HepG2 (cell line): ENCODE results near the gene GMPPA. TPM values are rescaled to one million over a fixed set of nuclear protein-coding genes. Genes with fewer than 3 reads are reported as not detected.

Experiments
- ATAC-seq: fragments of 200-7000 bp; cut with Tn5 transposase; 3 replicates; pipeline ENCODE4 v1.9.1; 2020; ENCODE audit warnings: mild to moderate bottlenecking, moderate library complexity
- BruUV-seq: library from RNA; stranded (reverse); fragments of 400-500 nt; replicated peaks from 2 replicates; lab custom pipeline; 2021; lab: Mats Ljungman, UMichigan
- CTCF ChIA-PET: fragments of 300-600 bp; formaldehyde crosslinking; extraction: SDS; loops from one replicate; lab custom pipeline; 2021; ENCODE audit warnings: low total read pairs, inconsistent platforms, low intra/inter-chr PET ratio; lab: Yijun Ruan, JAX
- POLR2A ChIA-PET: fragments of 350-600 bp; sonication (Branson Sonifier 250); formaldehyde crosslinking; loops from one replicate; lab custom pipeline; 2020; ENCODE audit warnings: antibody characterized with exemption, inconsistent platforms; lab: Yijun Ruan, JAX
- DNase-seq: peaks from one replicate; pipeline ENCODE4 v3.0.0-alpha.2; 2015; ENCODE audit warnings: low spot score
- FAIRE-seq: peaks from 3 replicates; lab custom pipeline; 2011; peaks lifted over from hg19 to GRCh38; lab: Jason Lieb, UNC
- H2AFZ ChIP-seq: one replicate; pipeline ENCODE4 v1.6.1; 2011; ENCODE audit warnings: low read length, inconsistent platforms
- H3K27ac ChIP-seq: fragments of 300-600 bp; 3 replicates; pipeline ENCODE4 v1.8.0; 2011; ENCODE audit warnings: mixed run types, mild to moderate bottlenecking, mixed read lengths, low read length, inconsistent platforms; ENCODE audit not compliant: insufficient read depth; ENCODE audit errors: extremely low read length
- H3K27me3 ChIP-seq, 2 experiments: fragments of 200-600 bp in 1 of 2; 2 replicates in 1 of 2; 3 replicates in 1 of 2; pipeline versions ENCODE4 v1.6.0 to v1.8.0; 2011; ENCODE audit warnings: low read length in 2 of 2, mild to moderate bottlenecking in 2 of 2, moderate library complexity in 2 of 2, inconsistent platforms in 1 of 2; ENCODE audit not compliant: insufficient read depth in 2 of 2, control insufficient read depth in 1 of 2
- H3K36me3 ChIP-seq, 2 experiments: fragments of 200-600 bp in 1 of 2; replicated peaks in 1 of 2; 2 replicates in 1 of 2; 3 replicates in 1 of 2; pipeline versions ENCODE4 v1.5.1 to v1.8.0; 2011; ENCODE audit warnings: low read length in 2 of 2, inconsistent platforms in 1 of 2; ENCODE audit not compliant: insufficient read depth in 2 of 2, control insufficient read depth in 1 of 2
- H3K4me1 ChIP-seq: 2 replicates; pipeline ENCODE4 v1.5.1; 2012; ENCODE audit warnings: low read length, inconsistent platforms; ENCODE audit not compliant: insufficient read depth
- H3K4me2 ChIP-seq: 2 replicates; pipeline ENCODE4 v1.6.0; 2011; ENCODE audit warnings: low read depth, low read length, inconsistent platforms
- H3K4me3 ChIP-seq, 3 experiments: fragments of 200-600 bp in 1 of 3; sonication (generic), shearing (Covaris generic) in 1 of 3; replicated peaks in 1 of 3; 2 replicates each; pipeline ENCODE4 v1.5.1; 2011 to 2016; ENCODE audit warnings: low read length in 3 of 3, inconsistent platforms in 2 of 3, low read depth in 2 of 3, mild to moderate bottlenecking in 2 of 3, control low read depth in 1 of 3, mixed read lengths in 1 of 3; ENCODE audit not compliant: insufficient read depth in 1 of 3
- H3K79me2 ChIP-seq: one replicate; pipeline ENCODE4 v1.6.1; 2011; ENCODE audit warnings: low read length, inconsistent platforms; ENCODE audit not compliant: insufficient read depth
- H3K9ac ChIP-seq: 2 replicates; pipeline ENCODE4 v1.6.0; 2011; ENCODE audit warnings: mild to moderate bottlenecking, low read depth, low read length, inconsistent platforms; ENCODE audit not compliant: insufficient read depth
- H3K9me3 ChIP-seq: 2 replicates; pipeline ENCODE4 v1.5.1; 2012; ENCODE audit warnings: mild to moderate bottlenecking, low read length
- H4K20me1 ChIP-seq: 2 replicates; pipeline ENCODE4 v1.6.0; 2011; ENCODE audit warnings: inconsistent platforms, mild to moderate bottlenecking, low read length, moderate library complexity; ENCODE audit not compliant: insufficient read depth
- DNMT1 ChIP-seq: sonication (generic); formaldehyde crosslinking; IDR thresholded peaks from 2 replicates; pipeline ENCODE4 v1.5.1; 2020; ENCODE audit warnings: mild to moderate bottlenecking, missing genetic modification reagents
- KLF11 ChIP-seq: IDR thresholded peaks from 2 replicates; pipeline ENCODE4 v1.6.1; 2016; ENCODE audit warnings: missing compliant biosample characterization
- RORA ChIP-seq: sonication (generic); formaldehyde crosslinking; IDR thresholded peaks from 2 replicates; pipeline ENCODE4 v1.5.0; 2020; ENCODE audit warnings: mild to moderate bottlenecking, missing genetic modification reagents, moderate library complexity
- ZNF883 ChIP-seq: sonication (generic); formaldehyde crosslinking; IDR thresholded peaks from 2 replicates; pipeline ENCODE4 v1.5.1; 2020; ENCODE audit warnings: mild to moderate bottlenecking, missing genetic modification reagents; ENCODE audit errors: not compliant biosample characterization
- WGBS: methylation state at CpG from one replicate; pipeline ENCODE4 v1.1.6; 2017; ENCODE audit warnings: low lambda C conversion rate; 5-methylcytosine and 5-hydroxymethylcytosine counted together
- in situ Hi-C: cut with HindIII; loops from 2 replicates; pipeline ENCODE4 v1.10.0; 2017; ENCODE audit warnings: low pct_unique_long_range_greater_than_20kb; ENCODE audit not compliant: extremely low pct_ligation_motif_present
- intact Hi-C: fragments of 100-400 bp; cut with micrococcal nuclease; formaldehyde crosslinking; loops from one replicate; pipeline ENCODE4 v1.10.0; 2022; ENCODE audit not compliant: unreplicated experiment
- polyA plus RNA-seq, 8 experiments: library from polyadenylated mRNA; depleted of rRNA in 3 of 8; stranded (reverse) in 7 of 8; unstranded in 1 of 8; fragments of >200 nt; fragmentation: Illumina TruSeq in 4 of 8; extraction: Trizol in 4 of 8; gene quantifications; 2 replicates each; pipeline versions ENCODE4 v1.2.1 to v1.2.3, GENCODE V29; 2011 to 2016; ENCODE audit warnings: low read depth in 4 of 8, missing spikeins in 1 of 8, mixed read lengths in 1 of 8; ENCODE audit not compliant: insufficient read depth in 1 of 8
- total RNA-seq, 5 experiments: library from RNA; depleted of rRNA; stranded (reverse); fragments of >200 nt; fragmentation: Illumina TruSeq; extraction: Trizol; gene quantifications; 2 replicates each; pipeline ENCODE4 v1.2.3, GENCODE V29; 2016; ENCODE audit warnings: low read depth in 1 of 5
- TF ChIP-seq, protein P1 (sequence below): sonication (generic); formaldehyde crosslinking; IDR thresholded peaks from 2 replicates; pipeline ENCODE4 v1.5.0; 2020; ENCODE audit warnings: mild to moderate bottlenecking, missing genetic modification reagents, moderate library complexity
- TF ChIP-seq, protein P2 (sequence below): sonication (generic); formaldehyde crosslinking; IDR thresholded peaks from 2 replicates; pipeline ENCODE4 v1.4.0; 2020; ENCODE audit warnings: missing genetic modification reagents, low read depth, mild to moderate bottlenecking, borderline replicate concordance
- TF ChIP-seq, protein P3 (sequence below): sonication (generic); formaldehyde crosslinking; IDR thresholded peaks from 2 replicates; pipeline ENCODE4 v1.8.1; 2023; ENCODE audit warnings: missing genetic modification reagents, inconsistent platforms, borderline replicate concordance

Gene GMPPA
- total and polyA plus RNA-seq, 2 of the 13 experiments (the other 11 are each of a cell fraction or from before 2014, with no cell fraction given), result 81.1 to 106 TPM

DNA sequence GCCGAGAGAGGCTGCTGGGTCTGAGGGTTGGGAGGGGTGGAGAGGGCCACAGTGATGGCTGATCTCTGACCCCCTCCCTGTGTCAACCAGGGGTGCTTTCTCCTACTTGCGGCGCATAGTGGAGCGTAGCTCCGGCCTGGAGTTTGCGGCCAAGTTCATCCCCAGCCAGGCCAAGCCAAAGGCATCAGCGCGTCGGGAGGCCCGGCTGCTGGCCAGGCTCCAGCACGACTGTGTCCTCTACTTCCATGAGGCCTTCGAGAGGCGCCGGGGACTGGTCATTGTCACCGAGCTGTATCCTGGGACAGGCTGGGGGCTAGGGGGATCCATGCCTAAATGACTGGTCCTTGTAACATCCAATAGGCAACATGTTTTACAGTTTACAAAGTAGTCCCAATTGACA, 20.9 kb upstream of the GMPPA start (continued):
- TF ChIP-seq, protein P1, sequence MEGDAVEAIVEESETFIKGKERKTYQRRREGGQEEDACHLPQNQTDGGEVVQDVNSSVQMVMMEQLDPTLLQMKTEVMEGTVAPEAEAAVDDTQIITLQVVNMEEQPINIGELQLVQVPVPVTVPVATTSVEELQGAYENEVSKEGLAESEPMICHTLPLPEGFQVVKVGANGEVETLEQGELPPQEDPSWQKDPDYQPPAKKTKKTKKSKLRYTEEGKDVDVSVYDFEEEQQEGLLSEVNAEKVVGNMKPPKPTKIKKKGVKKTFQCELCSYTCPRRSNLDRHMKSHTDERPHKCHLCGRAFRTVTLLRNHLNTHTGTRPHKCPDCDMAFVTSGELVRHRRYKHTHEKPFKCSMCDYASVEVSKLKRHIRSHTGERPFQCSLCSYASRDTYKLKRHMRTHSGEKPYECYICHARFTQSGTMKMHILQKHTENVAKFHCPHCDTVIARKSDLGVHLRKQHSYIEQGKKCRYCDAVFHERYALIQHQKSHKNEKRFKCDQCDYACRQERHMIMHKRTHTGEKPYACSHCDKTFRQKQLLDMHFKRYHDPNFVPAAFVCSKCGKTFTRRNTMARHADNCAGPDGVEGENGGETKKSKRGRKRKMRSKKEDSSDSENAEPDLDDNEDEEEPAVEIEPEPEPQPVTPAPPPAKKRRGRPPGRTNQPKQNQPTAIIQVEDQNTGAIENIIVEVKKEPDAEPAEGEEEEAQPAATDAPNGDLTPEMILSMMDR (CRISPR knock-in tag), result no peak
- TF ChIP-seq, protein P2, sequence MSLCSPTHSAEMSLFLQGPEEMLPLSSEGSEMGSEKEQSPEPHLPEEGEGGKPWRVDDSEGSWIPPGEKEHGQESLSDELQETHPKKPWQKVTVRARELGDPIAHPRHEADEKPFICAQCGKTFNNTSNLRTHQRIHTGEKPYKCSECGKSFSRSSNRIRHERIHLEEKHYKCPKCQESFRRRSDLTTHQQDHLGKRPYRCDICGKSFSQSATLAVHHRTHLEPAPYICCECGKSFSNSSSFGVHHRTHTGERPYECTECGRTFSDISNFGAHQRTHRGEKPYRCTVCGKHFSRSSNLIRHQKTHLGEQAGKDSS (CRISPR knock-in tag), result no peak
- TF ChIP-seq ZNF883 (CRISPR knock-in tag), result no peak

DNA sequence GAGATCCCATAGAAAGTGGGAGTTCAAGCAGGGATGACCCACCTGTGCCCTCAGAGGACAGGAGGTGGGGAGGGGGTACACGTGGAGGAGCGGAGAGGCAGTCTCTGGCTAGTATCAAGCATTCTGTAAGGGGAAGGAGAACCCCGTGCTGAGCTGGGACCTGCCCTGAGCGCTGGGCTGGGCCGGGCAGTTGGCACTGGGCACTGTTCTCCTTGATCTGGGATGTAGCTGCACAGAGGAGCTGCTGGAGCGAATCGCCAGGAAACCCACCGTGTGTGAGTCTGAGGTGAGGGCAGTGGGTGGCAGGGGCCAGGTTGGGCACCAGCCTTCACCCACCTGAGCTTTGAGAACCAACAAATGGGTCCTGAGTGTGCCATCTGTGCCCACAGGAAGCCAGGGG, 19.8 kb upstream of the GMPPA start:
- ChIA-PET CTCF (interaction anchor here (3.8 kb wide), 1 partner anchor 51 kb away, joined by 39 read pairs; no protein-coding TSS in a partner anchor), POLR2A (no interaction called here)
- WGBS, result 0% methylated on average over 5 of the region's 8 CpGs
- no peaks in the 10 kb centered on the region for H3K79me2 ChIP-seq
- ATAC-seq (no peak), FAIRE-seq (no peak), DNase-seq (no peak)
- TF ChIP-seq RORA (CRISPR knock-in tag) (no peak), DNMT1 (CRISPR knock-in tag) (no peak), KLF11 (CRISPR knock-in tag) (no peak)
- TF ChIP-seq, protein P3, sequence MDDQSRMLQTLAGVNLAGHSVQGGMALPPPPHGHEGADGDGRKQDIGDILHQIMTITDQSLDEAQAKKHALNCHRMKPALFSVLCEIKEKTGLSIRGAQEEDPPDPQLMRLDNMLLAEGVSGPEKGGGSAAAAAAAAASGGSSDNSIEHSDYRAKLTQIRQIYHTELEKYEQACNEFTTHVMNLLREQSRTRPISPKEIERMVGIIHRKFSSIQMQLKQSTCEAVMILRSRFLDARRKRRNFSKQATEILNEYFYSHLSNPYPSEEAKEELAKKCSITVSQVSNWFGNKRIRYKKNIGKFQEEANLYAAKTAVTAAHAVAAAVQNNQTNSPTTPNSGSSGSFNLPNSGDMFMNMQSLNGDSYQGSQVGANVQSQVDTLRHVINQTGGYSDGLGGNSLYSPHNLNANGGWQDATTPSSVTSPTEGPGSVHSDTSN, result no peak
- no peaks in the 10 kb centered on the region for H3K36me3 ChIP-seq
- no peaks in the 10 kb centered on the region for H3K9me3 ChIP-seq
- no peak overlapping the region for H3K4me3 ChIP-seq
- H3K27me3 ChIP-seq, result peaks cover 33 to 82% of the 10 kb centered on the region in 2 experiments
- H4K20me1 ChIP-seq, result no peaks in the 10 kb centered on the region; the same call in 1 of the 2 replicates
- peaks cover 7% of the 10 kb centered on the region for H3K4me1 ChIP-seq
- no peak overlapping the region for H3K9ac ChIP-seq
- in situ Hi-C loops, result loop anchor here (10.0 kb wide), 1 partner anchor 46 kb away; no protein-coding TSS in a partner anchor
- no peak overlapping the region for H3K4me2 ChIP-seq
- H2AFZ ChIP-seq, result no peak overlapping the region
- intact Hi-C loops, result no loop called here
- H3K27ac ChIP-seq, result no peak overlapping the region
- BruUV-seq, result no TSS peak
